Measurements from ENCODE around the gene NUCB1.
"Not testable (repeated sequence)": the region's sequence is repeated elsewhere in the genome, so short reads cannot be mapped to it uniquely, and the experiment has no call there.

- not testable (repeated sequence) for TF ChIP-seq CTCF (IDR thresholded peaks at IDR 0.05; ENCODE audit: insufficient read depth, low read length, poor library complexity, severe bottlenecking); EZH2phosphoT487 (conservative IDR thresholded peaks at IDR 0.05; ENCODE audit: low read length)
Observed at GRCh38 chr19:48902291-48902690, 2.2 kb downstream of the NUCB1 start.
